HG02973 (cell line): ENCODE results near the gene DAAM1.
A peak's percentile ranks its signal among the peaks of the same experiment; 100 is the strongest.

ENCODE experiments used
- ATAC-seq: cut with Tn5 transposase; IDR thresholded peaks from one replicate; pipeline ENCODE4 v1.9.1; 2021; ENCODE audit warnings: moderate library complexity; ENCODE audit not compliant: unreplicated experiment

Gene DAAM1

GRCh38 chr14:59254146-59254910 lies 65.9 kb downstream of the DAAM1 start:
- peak; percentile 22 for ATAC-seq

- peak; percentile 66 for ATAC-seq
Measured at GRCh38 chr14:59254911-59255545, 66.6 kb downstream of the DAAM1 start.

- no peak for ATAC-seq
Measured at GRCh38 chr14:59256331-59256730, 67.9 kb downstream of the DAAM1 start.

GRCh38 chr14:59261334-59261733 lies 72.9 kb downstream of the DAAM1 start:
- ATAC-seq, result no peak

GRCh38 chr14:59262717-59263454 lies 74.4 kb downstream of the DAAM1 start:
- no peak for ATAC-seq

- ATAC-seq, result no peak
Measured at GRCh38 chr14:59265808-59266207, 77.3 kb downstream of the DAAM1 start.

GRCh38 chr14:59267046-59267445 lies 78.6 kb downstream of the DAAM1 start:
- no peak for ATAC-seq

- ATAC-seq, result no peak
Measured at GRCh38 chr14:59268011-59268410, 79.5 kb downstream of the DAAM1 start.

- ATAC-seq, result no peak
Measured at GRCh38 chr14:59268858-59269257, 80.4 kb downstream of the DAAM1 start.

GRCh38 chr14:59269466-59269865 lies 81.0 kb downstream of the DAAM1 start:
- no peak for ATAC-seq

- ATAC-seq, result no peak
Measured at GRCh38 chr14:59271256-59271655, 82.8 kb downstream of the DAAM1 start.

GRCh38 chr14:59271734-59272133 lies 83.3 kb downstream of the DAAM1 start:
- ATAC-seq, result no peak

- no peak for ATAC-seq
Measured at GRCh38 chr14:59272633-59273032, 84.2 kb downstream of the DAAM1 start.

GRCh38 chr14:59273737-59274136 lies 85.3 kb downstream of the DAAM1 start:
- ATAC-seq, result no peak

GRCh38 chr14:59274991-59275391 lies 86.5 kb downstream of the DAAM1 start:
- peak; percentile 26 for ATAC-seq

GRCh38 chr14:59275668-59276067 lies 87.2 kb downstream of the DAAM1 start:
- ATAC-seq, result peak; percentile 92

- no peak for ATAC-seq
Measured at GRCh38 chr14:59276235-59276634, 87.8 kb downstream of the DAAM1 start.

- no peak for ATAC-seq
Measured at GRCh38 chr14:59277659-59278058, 89.2 kb downstream of the DAAM1 start.

GRCh38 chr14:59278111-59278510 lies 89.6 kb downstream of the DAAM1 start:
- ATAC-seq, result no peak

- ATAC-seq, result no peak
Measured at GRCh38 chr14:59280961-59281360, 92.5 kb downstream of the DAAM1 start.

GRCh38 chr14:59281609-59282377 lies 93.3 kb downstream of the DAAM1 start:
- ATAC-seq, result no peak
